Activated naive CD4-positive, alpha-beta T cell treated with anti-CD3 and anti-CD28 coated beads, Interleukin-2, amount 50 U/mL, for 16 hours (primary cell): Measurements from ENCODE around the gene LGI4.
"Not testable (repeated sequence)": the region's sequence is repeated elsewhere in the genome, so short reads cannot be mapped to it uniquely, and the experiment has no call there.

Source experiments
- DNase-seq: peaks from one replicate; pipeline ENCODE4 v3.0.0-alpha.2; 2020

LGI4 gene

DNA sequence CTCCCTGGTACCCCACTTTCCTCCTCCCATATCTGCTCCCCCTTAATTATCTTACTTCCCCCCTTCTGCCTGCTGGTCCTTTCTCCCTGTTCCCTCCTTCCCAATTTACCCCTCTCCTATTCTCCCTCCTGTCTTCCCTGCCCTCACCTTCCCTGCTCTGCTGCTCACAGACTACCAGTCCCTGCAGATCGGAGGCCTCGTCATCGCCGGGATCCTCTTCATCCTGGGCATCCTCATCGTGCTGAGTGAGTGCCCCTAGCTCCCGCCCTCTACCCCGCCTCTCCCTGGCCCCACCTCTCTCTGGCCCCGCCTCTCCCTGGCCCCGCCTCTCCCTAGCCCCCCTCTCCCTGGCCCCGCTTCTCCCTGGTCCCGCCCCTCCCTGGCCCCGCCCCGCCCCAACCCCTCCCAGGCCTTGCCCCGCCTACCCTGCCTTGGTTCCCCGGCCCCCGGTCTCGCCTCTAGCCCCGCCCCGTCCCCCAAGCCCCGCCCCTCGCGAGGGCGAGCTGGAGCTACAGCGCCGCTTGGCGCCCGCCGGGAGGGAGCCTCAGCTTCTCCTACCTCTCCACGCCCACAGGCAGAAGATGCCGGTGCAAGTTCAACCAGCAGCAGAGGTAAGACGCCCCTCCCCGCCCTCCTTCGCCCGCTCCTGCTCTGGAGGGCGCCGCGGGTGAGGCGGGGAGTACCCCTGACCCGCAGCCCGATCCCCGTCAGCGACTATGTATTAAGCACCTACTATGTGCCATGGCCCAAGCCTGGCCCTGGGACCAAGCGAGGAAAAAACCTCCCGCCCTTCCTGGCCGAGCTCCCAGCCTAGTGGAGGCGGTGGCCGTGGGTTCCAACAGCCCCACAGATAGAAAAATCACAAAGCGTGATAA is 6.3 kb upstream of the LGI4 start:
- DNase-seq: peak; percentile 96

DNA sequence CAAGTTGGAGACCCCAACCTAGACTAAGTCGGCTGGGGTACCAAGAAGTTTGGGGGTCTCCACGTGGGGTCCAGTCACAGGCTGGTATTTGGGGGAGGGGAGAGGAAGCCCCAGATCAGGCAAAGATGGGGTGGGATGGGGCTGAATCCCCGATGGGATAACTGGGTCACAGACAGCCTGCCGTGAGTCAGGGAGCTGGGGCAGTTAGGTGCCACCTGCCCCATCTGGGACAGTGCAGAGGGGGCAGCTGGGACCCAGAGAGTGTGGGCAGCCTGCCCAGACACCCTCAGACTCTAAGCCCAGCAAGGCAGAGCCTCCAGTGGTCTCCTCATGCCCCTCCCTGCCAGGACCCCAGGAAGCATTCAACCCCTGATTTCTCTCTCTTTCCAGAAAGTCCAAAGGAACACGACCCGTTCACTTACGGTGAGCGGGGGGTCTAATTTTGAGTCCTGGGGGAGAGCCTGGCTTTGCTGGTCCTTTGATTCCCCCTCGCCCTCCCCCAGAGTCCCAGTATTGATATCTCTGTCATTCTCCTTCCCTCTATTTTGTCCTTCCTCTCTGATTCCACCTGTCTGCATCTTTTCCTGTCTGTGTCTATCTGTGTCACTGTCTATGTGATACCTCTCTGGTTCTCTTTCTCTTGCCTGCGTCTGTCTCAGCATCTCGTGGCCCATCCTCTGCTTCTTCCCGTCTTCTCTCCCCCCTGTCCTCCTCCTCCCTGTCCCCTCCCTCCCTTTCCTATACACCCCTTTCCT is 5.5 kb upstream of the LGI4 start:
- DNase-seq: no peak

DNA sequence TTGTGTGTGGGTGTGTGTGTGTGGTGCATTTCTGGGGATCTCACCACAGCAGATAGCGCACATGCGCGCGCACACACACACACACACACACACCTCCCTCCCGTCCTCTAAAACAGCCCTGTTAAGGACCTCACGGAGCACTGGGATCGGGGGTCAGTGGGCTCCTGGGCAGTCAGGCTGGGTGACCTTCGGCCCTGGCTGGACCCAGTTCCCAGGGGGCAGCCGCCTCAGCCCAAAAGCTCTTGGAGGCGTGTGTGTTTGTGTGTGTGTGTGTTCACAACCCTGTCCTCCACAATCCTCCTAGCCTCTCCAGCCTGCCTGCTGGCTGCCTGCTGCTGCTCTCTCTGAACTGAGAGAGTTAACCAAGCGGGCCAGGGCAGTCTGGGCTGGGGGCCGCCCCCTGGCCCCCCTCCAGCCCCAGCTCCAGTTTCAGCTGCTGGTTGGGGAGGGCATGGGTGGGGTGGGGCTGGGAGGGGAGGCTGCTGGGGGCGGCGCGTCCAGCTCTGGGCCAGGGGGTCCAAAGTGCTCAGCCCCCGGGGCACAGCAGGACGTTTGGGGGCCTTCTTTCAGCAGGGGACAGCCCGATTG is 3.5 kb upstream of the LGI4 start, which contains the start of gene FXYD1:
Gene FXYD1, plus strand, starts transcription at position 520 of the 588 bp plus-strand sequence. CDS start 1,256 bp downstream, outside the sequence.
- no peak for DNase-seq

DNA sequence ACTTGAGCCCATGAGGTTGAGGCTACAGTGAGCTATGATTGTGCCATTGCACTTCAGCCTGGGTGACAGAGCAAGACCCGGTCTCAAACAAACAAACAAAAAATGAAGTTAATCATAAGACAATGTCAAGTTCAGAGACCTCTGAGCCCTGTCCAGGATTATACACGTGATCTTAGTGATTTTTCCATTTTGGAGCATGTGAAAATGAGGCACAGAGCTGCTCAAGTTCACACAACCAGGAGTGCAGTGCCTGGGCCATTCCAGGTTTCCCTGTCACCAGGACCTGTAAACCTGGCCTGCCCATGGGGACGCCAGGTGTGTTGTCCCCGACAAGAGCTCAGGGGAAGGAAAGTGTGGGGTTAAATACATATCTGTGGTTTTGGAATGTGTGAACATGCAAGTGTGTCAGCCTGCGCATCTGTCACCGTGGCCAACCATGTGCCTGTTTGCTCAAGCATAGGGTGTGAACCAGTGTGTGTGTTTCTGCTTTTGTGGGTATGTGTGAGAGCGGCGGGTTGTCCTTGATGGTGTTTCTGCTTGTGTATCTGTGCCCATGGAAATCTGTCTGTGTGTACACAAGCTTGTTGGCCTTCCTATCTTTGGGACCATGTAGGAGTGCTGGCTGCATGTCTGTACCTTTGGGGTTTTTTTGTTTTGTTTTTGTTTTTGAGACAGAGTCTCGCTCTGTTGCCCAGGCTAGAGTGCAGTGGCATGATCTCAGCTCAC is 2.3 kb upstream of the LGI4 start:
- DNase-seq: no peak

DNA sequence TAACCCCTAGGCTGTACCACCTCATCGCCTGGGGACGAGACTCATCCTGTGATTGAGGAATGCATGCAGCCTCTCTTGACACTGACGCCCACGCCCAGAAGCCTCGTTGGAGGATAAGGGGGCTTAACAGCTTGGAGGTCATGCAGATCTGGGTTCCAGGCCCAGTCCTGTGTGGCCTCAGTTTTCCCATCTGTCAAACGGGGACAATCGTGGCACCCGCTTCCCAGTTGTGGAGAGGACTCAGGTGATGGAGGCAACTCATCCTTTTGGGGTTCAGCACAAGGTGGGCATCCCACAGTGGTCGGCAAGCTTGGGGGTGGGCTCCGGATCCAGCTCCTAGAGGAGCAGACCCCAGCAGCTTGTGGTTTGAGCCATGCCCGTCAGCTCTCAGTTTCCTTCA is 1.4 kb upstream of the LGI4 start:
- DNase-seq: no peak

DNA sequence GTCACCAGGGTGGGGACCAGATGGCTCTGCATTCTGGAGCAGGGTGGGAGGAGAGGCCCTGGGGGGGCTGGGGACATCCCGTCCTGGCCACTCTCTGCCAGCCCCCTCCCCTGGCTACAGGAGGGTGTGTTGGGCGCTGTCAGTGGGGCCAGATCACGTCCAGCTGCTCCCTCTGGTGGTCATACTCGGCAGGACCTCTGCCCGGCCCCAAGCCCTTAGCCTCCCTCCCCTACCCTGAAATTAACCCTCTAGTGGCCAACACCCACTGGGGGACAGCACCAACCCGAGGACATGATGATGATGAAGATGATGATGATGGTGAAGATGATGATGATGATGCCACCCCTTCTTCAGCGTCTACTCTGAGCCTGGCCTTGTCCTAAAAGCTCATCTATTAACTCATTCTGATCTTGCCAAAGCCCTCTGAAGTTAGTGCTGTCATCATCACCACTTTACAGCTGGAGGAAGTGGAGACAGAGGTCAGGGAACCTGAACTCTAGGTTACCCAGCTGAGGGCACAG is 590 bp upstream of the LGI4 start:
- peak; percentile 70 for DNase-seq

DNA sequence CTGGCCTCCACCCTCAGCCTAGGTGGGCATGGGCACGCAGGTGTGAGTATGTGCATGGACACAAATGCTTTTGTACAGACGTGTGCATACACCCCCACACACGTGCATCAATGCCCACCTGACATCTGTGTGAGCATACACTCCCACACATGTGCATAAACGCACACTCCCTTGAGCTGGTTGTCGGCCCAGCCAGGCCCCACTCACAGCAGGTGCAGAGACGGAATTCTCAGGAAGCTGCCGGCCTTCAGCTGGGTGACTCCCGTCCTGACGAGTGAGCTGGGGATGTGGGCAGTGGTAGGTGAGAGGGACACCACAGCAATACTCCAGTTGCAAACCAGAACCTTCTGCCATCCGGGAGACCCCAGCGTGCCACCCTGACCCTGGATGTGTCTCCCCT is 1.0 kb downstream of the LGI4 start:
- DNase-seq: no peak

DNA sequence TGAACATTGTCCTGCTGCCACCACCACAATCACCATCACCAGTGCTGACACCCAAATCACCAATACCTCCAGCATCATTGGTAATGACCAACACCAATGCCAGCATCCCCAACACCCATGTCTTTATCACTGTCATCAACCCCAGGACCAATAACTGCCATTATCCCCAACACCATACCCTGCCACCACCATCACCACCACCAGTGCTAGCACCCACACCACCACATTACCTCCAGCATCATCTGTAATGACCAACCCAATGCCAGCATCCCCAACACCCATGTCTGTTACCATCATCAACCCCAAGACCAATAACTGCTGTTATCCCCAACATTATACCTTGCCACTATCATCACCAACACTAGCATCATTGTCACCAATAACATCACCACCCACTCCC is 2.6 kb downstream of the LGI4 start:
- no peak for DNase-seq

DNA sequence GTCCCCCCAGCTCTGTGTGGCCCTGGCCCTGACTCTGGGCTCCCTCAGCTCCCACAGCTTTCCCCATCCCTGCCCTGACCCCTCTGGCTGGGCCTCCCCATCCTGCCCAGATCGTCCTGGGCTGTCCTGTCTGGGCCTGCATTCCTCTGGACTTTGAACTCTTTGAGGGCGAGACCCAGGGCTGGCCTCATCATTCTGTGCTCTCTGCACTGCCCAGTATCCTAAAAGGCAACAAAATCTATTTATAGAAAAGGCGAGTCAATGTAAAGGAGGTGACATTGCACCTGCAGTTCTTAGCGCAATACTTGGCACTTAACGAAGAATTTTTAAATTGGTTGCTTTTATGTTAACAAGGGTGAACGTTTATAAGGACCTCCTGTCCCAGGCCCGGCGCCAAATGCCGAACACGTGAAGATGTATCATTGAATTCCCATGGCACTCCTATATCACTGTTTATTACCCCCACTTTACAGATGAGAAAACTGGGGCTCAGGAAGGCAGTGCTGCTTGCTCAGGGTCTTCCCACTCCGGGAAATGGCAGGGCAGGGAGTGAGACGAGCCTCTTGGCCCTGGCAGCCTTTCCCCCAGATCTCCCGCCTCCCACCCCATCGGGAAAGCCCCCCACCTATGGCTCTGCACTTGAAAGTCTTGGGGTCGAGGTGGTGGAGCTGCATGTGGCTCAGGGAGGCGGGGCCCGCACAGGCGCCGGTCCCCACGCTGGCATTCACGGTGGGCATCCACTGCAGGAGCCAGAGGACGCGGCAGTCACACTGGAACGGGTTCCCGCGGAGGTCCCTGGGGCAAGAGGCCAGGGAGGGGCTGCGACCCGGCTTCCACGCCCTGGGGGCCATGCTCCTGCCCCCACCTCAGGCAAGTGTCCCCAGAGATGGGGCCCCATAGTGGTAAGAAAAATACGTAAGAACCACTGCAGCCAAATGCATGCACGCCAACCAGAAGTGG is 3.8 kb downstream of the LGI4 start:
- DNase-seq: no peak

DNA sequence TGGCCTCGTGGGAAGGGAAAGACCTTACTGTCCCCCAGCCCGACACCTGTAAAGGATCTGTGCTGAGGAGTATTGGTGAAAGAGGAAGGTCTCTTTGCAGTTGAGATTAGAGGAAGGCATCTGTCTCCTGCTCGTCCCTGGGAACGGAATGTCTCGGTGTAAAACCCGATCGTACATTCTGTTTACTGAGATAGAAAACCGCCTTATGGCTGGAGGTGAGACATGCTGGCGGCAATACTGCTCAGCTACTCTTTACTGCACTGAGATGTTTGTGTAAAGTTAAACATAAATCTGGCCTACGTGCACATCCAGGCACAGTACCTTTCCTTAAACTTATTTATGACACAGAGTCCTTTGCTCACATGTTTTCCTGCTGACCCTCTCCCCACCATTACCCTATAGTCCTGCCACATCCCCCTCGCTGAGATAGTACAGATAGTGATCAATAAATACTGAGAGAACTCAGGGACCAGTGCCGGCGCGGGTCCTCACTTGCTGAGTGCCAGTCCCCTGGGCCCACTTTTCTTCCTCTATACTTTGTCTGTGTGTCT is 5.1 kb downstream of the LGI4 start:
- not testable (repeated sequence) for DNase-seq

DNA sequence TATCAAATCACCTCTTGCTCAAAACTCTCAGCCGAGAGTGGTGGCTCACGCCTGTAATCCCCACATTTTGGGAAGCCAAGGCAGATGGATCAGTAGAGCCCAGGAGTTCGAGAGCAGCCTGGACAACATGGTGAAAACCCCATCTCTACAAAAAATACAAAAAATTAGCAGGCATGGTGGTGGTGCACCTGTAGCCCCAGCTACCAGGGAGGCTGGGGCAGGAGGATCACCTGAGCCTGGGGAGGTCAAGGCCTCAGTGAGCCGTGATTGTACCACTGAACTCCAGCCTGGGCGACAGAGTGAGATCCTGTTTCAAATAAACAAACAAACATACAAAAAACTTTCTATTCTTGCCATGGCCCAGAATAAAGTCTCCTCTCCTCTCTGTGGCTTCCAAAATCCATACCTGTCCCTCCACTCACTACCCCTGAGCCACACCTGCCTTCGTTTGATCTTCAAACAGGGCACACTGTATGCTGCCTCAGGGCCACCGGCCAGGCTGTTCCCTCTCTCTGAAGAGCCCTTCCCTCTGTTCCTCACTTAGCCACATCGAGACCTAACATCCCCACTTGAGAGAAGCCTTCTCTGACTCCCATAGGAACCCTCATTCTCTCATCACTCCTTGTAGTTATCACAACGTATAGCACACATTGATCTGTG is 6.3 kb downstream of the LGI4 start:
- no peak for DNase-seq

DNA sequence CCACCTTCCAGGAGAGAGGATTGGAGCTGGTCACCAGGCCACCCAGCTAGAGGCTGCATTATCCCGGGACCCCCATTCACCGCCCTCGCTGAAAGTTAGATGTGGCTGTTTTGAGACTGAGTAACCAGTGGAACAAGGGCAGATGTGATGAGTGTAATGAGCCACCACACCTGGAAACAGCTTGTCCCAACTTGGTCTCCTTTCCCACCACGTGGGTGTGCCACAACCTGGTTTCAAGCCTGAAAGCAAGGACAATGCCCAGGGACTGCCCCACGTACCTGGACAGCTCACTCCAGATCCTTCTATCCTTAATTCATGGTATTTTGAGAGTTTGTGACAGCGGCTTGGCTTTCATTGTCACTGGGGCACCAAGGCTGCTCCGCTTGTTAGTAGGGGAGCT is 7.0 kb downstream of the LGI4 start:
- no peak for DNase-seq

DNA sequence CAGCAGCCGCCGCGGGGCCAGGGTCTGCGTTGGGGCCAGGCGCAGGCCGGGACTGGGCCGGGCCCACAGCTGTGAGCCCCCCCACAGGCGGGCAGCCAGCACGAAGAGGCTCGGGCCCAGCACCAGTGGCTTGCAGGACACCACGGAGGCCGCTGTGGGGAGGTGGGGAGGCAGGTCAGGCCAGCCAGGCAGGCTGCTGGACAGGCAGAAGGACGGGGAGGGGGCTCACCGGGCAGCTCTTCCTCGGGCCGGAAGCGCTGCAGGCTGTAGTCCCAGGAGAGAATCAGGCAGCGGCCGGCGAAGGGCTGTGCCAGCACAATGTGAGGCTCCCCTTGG is 8.3 kb downstream of the LGI4 start:
- no peak for DNase-seq

DNA sequence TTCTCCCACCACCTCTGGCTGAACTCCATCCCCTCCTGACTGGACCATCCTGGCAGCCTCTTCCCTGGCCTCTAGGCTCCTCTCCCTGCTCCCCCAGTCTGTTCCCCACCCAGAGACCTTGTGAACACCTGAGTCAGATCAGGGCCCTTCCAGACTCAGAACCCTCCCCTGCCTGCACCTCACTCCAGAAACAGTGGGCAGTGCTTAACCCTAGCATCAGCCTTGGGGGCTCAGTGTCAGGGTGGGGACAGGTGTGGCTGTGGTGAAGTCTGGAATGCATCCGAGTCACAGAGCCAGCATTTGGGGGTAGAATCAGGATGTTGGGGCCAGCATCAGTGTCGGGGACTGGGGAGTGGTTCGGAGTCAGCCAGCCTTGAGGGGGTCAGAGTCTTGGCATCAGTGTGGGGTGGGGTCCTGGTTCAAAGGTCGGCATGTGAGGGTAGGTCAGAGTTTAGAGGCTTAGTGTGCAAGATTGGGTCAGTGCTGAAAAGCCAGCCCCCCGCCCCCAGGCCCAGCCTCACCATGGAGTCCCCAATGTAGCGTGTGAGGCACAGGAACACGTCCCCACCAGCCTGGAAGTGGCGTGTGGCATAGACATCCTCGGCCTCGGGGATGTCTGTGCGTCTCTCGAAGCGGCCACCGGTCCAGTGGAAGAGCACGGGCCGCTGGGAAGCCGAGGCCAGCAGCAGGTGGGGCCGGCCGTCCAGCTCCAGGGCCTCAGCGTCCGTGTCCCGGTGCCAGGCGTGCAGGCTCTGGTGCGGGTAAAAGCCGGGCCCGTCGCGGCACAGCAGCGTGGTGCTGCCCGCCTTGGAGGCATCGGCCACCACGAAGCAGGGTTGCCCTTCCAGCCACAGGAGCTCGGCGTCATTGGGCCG is 8.9 kb downstream of the LGI4 start:
- DNase-seq: no peak

DNA sequence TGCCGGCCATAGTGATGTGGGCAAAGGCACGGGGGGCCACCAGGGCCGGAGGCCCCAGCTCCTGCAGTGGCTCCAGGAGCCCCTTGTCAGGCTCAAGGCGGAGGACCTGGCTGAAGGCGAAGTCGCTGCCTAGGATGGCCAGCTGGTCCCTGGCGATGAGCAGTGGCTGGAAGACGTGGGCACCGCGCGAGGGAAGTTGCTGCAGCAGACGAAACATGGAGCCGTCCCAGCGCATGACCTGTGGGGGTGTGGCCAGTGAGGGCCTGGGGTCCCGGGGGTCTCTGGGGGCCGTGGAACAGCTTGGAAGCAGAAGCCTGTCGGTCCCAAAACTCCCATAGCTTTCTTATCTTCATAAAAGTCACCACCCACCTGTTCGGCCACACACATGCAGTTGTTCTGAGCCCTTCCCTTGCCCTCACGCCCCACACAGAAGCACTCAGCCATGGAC is 9.6 kb downstream of the LGI4 start:
- DNase-seq: no peak

DNA sequence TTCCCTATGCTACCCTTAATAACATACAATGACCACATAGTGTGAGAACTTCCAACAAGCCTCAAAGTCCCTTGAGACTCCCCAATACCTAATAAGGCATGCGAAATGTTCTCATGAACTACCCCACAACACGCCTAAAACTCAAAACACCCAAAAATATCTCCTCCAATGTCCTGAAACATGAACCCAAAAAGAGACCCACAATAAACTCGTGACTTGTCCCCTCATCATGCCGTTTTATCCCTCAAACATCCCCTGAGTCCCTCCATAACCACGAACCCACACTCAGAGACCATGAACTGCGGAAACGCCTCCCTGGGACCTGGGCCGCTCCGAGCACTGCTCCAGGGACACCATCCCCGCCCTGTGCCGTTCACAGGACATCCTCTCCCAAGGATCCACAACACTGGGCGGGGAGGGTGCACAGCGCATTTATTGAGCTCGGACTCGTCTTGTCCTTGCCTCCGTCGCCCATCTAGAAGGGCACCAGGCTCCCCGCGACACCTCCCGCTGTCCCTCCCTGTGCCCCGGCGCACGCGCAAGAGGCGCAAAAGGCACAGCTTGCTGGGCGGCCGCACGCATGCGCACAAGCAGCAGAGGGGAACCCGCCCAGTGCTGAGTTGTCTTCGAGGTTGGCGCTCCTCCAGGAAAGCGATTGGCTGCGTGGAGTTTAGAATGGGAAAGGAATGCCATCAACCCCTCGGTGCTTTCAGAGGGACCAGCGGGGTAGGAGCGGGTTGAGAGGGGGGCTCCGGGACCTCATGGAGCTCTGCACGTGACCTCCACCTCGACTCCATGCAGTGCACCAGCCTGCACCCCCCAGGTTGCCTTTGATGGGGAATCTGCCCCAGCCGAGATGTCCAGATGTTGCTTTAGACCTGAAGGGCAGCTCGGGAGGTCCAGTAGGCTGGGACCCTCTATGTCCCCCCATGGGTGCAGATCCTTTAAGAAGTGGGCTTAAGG is 10.5 kb downstream of the LGI4 start:
- DNase-seq: peak; percentile 89

DNA sequence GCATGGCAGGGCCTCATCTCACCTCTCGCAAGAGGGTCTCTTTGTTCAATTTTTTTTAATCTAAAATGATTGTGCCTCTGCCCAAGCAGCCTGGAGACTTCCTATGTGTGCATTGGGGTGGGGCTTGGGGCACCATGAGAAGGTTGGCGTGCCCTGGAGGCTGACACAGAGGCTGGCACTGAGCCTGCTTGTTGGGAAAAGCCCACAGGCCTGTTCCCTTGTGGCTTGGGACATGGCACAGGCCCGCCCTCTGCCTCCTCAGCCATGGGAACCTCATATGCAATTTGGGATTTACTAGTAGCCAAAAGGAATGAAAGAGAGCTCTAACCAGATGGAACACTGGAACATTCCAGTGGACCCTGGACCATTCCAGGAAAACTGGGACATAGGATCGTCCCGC is 11.3 kb downstream of the LGI4 start:
- DNase-seq: no peak
